GM23338 (cell line): ENCODE data around the gene TOX4. TPM values are rescaled to one million over a fixed set of nuclear protein-coding genes. Genes with fewer than 3 reads are reported as not detected.
A peak's percentile ranks its signal among the peaks of the same experiment; 100 is the strongest.

Experiments used
- ATAC-seq: fragments of 200-7000 bp; cut with Tn5 transposase; 3 replicates; pipeline ENCODE4 v1.9.1; 2020
- DNase-seq: peaks from one replicate; pipeline ENCODE4 v3.0.0-alpha.2; 2015; ENCODE audit warnings: low spot score
- H2AFZ ChIP-seq: fragments of 200-600 bp; sonication (generic); 2 replicates; pipeline ENCODE4 v1.8.0; 2016; ENCODE audit warnings: antibody characterized with exemption, mild to moderate bottlenecking, moderate library complexity
- H3F3A ChIP-seq: fragments of 200-600 bp; sonication (generic); replicated peaks from 2 replicates; pipeline ENCODE4 v1.8.0; 2017; ENCODE audit warnings: antibody characterized with exemption, mixed run types, low read depth
- H3K27ac ChIP-seq: fragments of 200-600 bp; sonication (generic); 2 replicates; pipeline ENCODE4 v1.6.1; 2016; ENCODE audit warnings: low read depth
- H3K27me3 ChIP-seq: fragments of 200-600 bp; sonication (generic); 2 replicates; pipeline ENCODE4 v1.8.0; 2016; ENCODE audit warnings: mild to moderate bottlenecking, mixed run types, moderate library complexity; ENCODE audit not compliant: insufficient read depth
- H3K36me3 ChIP-seq: fragments of 200-600 bp; sonication (generic); 2 replicates; pipeline ENCODE4 v1.8.0; 2016; ENCODE audit warnings: mild to moderate bottlenecking; ENCODE audit not compliant: insufficient read depth
- H3K4me1 ChIP-seq: fragments of 200-600 bp; sonication (generic); 2 replicates; pipeline ENCODE4 v1.8.0; 2016; ENCODE audit warnings: mild to moderate bottlenecking, moderate library complexity; ENCODE audit not compliant: insufficient read depth
- H3K4me2 ChIP-seq: fragments of 200-600 bp; sonication (generic); 2 replicates; pipeline ENCODE4 v1.7.1; 2017; ENCODE audit warnings: mixed run types
- H3K4me3 ChIP-seq: fragments of 200-600 bp; sonication (generic); 2 replicates; pipeline ENCODE4 v1.6.1; 2016; ENCODE audit warnings: mixed run types
- H3K79me2 ChIP-seq: fragments of 200-600 bp; sonication (generic); replicated peaks from 2 replicates; pipeline ENCODE4 v1.8.0; 2017; ENCODE audit warnings: mild to moderate bottlenecking; ENCODE audit not compliant: insufficient read depth
- H3K9me2 ChIP-seq: fragments of 200-600 bp; sonication (generic); 2 replicates; pipeline ENCODE4 v1.8.0; 2017; ENCODE audit not compliant: insufficient read depth
- H4K20me1 ChIP-seq: fragments of 200-600 bp; sonication (generic); replicated peaks from 2 replicates; pipeline ENCODE4 v1.8.0; 2017; ENCODE audit warnings: mild to moderate bottlenecking; ENCODE audit not compliant: insufficient read depth
- H3K27ac Mint-ChIP-seq: 2 replicates; pipeline ENCODE4 v1.8.0; 2020; ENCODE audit warnings: inconsistent platforms, mild to moderate bottlenecking, moderate library complexity, mixed read lengths
- H3K27me3 Mint-ChIP-seq: 3 replicates; pipeline ENCODE4 v1.8.0; 2022; ENCODE audit warnings: low read depth, mild to moderate bottlenecking, moderate library complexity, mixed read lengths, inconsistent platforms; ENCODE audit not compliant: insufficient read depth, poor library complexity
- H3K36me3 Mint-ChIP-seq: 3 replicates; pipeline ENCODE4 v1.8.0; 2021; ENCODE audit warnings: low read depth, mild to moderate bottlenecking, inconsistent platforms, moderate library complexity, mixed read lengths
- H3K4me1 Mint-ChIP-seq: 3 replicates; pipeline ENCODE4 v1.8.0; 2020; ENCODE audit warnings: mild to moderate bottlenecking, inconsistent platforms, mixed read lengths
- H3K4me3 Mint-ChIP-seq: 3 replicates; pipeline ENCODE4 v1.8.0; 2021; ENCODE audit warnings: moderate library complexity, mild to moderate bottlenecking, inconsistent platforms, mixed read lengths
- H3K9me3 Mint-ChIP-seq: 3 replicates; pipeline ENCODE4 v1.8.0; 2020; ENCODE audit warnings: moderate library complexity, mild to moderate bottlenecking, inconsistent platforms, mixed read lengths
- CREB1 ChIP-seq: fragments of 250-450 bp; sonication (Bioruptor Pico); IDR thresholded peaks from 2 replicates; pipeline ENCODE4 v1.5.0; 2020; ENCODE audit warnings: low read depth, mild to moderate bottlenecking, moderate library complexity
- NANOG ChIP-seq: IDR thresholded peaks from 2 replicates; pipeline ENCODE4 v1.6.1; 2016; ENCODE audit warnings: antibody characterized with exemption, borderline replicate concordance
- POLR2AphosphoS5 ChIP-seq: IDR thresholded peaks from 2 replicates; pipeline ENCODE4 v1.6.1; 2016; ENCODE audit warnings: antibody characterized with exemption, low read depth
- REST ChIP-seq: IDR thresholded peaks from one replicate; pipeline ENCODE4 v1.6.1; 2018; ENCODE audit warnings: antibody characterized with exemption; ENCODE audit not compliant: unreplicated experiment
- STAT1 ChIP-seq: IDR thresholded peaks from one replicate; pipeline ENCODE4 v1.6.1; 2016; ENCODE audit warnings: antibody characterized with exemption; ENCODE audit not compliant: unreplicated experiment
- ZNF114 ChIP-seq: fragments of 250-450 bp; sonication (Bioruptor Pico); IDR thresholded peaks from 2 replicates; pipeline ENCODE4 v1.5.0; 2020; ENCODE audit warnings: mild to moderate bottlenecking, moderate library complexity
- ZNF462 ChIP-seq: fragments of 250-450 bp; sonication (Bioruptor Pico); IDR thresholded peaks from 2 replicates; pipeline ENCODE4 v1.5.0; 2020; ENCODE audit warnings: mild to moderate bottlenecking, moderate library complexity
- polyA plus RNA-seq: library from polyadenylated mRNA; unstranded; fragments of >200 nt; fragmentation: Nextera tagmentation; extraction: Ambion mirVana; gene quantifications from 2 replicates; pipeline ENCODE4 v1.2.1, GENCODE V29; 2016
- total RNA-seq: library from RNA; depleted of rRNA; stranded (reverse); fragments of >200 nt; shearing (Covaris generic); gene quantifications from 2 replicates; pipeline ENCODE4 v1.2.3, GENCODE V29; 2014

TOX4 gene
- total and polyA plus RNA-seq, 2 experiments from 2014 or later: 45.6 to 72.8 TPM

DNA sequence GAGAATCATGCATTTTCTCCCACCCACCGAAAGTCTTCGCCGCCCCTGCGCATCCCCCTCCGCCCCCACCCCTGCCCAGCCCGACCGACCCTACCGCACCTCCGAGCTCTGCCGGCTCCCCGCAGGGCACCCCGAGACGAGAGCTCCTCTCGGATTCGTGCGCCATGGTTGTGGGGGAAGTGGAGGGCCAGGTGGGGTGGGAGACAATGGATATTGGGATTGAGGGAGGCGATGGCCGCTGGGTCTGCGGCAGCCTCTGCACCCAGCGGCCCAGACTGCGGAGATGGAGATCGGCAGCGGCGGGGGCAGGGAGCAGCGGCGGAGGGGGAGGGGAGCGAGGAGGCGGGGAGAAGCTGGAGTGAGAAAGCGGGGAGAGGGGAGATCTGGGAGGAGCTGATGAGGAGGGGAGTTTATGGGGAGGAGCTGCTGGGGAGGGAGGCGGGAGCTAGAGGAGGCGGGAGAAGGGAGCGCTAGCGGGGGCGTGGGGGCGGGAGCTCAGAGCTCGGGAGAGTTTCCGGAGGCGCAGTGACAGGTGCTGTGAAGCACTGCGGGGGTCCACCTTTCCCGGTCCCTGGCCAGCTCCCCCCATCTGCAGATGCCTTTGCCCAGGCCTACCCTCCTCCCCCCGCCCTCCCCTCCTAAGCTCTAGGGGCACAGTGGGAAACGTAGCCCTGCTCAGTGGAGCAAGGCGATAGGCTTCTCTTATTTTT lies 49.1 kb downstream of the TOX4 start, which contains the start of gene SALL2:
Gene SALL2, minus strand, starts transcription at position 385 of the 710 bp plus-strand sequence. Its CDS starts 219 bp downstream, at position 166.
- peak within 1 kb of the TSS; percentile 99 for H3K27ac Mint-ChIP-seq
- Histone ChIP-seq H3K27me3 (no peaks in the 10 kb centered on the region), H3K4me3 (peak within 1 kb of the TSS; percentile 74), H3K4me2 (peak within 1 kb of the TSS; percentile 85), H4K20me1 (peaks cover 19% of the 10 kb centered on the region), H3K4me1 (peaks cover 76% of the 10 kb centered on the region), H3K9me2 (no peaks in the 10 kb centered on the region), H2AFZ (no peak within 1 kb of the TSS), H3K36me3 (peaks cover 30% of the 10 kb centered on the region), H3K27ac (peak within 1 kb of the TSS; percentile 99), H3K79me2 (peaks cover 81% of the 10 kb centered on the region), H3F3A (peaks cover 30% of the 10 kb centered on the region)
- ATAC-seq (peak; percentile 69), DNase-seq (peak; percentile 99)
- peaks cover 39% of the 10 kb centered on the region for H3K27me3 Mint-ChIP-seq
- H3K9me3 Mint-ChIP-seq: no peaks in the 10 kb centered on the region; the same call in 1 of the 3 replicates
- H3K4me3 Mint-ChIP-seq: peak within 1 kb of the TSS; percentile 83
- H3K36me3 Mint-ChIP-seq: peaks cover 72% of the 10 kb centered on the region
- TF ChIP-seq POLR2AphosphoS5 (peak; percentile 66), REST (no peak), CREB1 (CRISPR knock-in tag) (0 out of 2 replicates have a peak, but pooled peaks have one; percentile 19)
- H3K4me1 Mint-ChIP-seq: peaks cover 84% of the 10 kb centered on the region

DNA sequence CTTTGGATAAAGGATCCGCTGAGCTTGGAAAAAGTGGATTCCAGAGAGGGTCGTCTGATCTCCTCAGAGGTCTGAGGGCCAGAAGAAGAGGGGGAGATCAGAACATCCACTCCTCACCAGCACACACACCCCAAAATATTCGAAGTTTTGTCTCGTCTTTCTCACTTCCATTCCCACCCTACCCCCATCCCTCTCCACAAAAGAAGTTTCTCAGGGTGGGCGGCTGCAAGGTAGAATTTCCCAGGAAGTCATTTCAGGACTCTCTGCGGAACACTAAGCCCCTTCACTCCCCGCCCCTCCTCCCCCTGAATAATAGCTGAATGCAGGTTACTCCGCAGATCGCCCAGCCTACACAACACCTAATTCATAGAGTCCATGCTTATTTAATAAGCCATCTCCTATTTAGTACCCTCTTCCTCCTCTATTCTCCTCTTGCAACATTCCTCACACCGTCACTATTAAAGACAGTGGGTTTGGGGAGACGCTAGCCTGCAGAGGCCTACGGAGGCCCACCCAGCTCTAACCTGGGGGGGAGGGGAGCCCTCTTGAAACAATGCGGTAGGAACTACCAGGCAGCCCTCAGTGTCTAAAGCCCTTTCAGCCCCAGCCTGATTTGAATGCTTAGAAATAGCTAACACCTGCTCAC lies 49.8 kb downstream of the TOX4 start:
- peak overlapping the region; percentile 82 for H3K4me2 ChIP-seq
- H3K27me3 Mint-ChIP-seq: peaks cover 38% of the 10 kb centered on the region
- H3K36me3 ChIP-seq: peaks cover 23% of the 10 kb centered on the region
- H4K20me1 ChIP-seq: peaks cover 13% of the 10 kb centered on the region
- H3K9me2 ChIP-seq: no peaks in the 10 kb centered on the region
- H3K4me3 ChIP-seq: peak overlapping the region; percentile 74
- H2AFZ ChIP-seq: no peak overlapping the region
- H3K4me1 ChIP-seq: peaks cover 70% of the 10 kb centered on the region
- DNase-seq: peak; percentile 97
- H3K4me3 Mint-ChIP-seq: peak overlapping the region; percentile 83
- H3K36me3 Mint-ChIP-seq: peaks cover 69% of the 10 kb centered on the region
- TF ChIP-seq ZNF114 (CRISPR knock-in tag): peak; percentile 63; the same call in 1 of the 2 replicates
- no peak for TF ChIP-seq STAT1
- TF ChIP-seq ZNF462 (CRISPR knock-in tag): peak; percentile 80
- peak; percentile 42; the same call in 1 of the 2 replicates for TF ChIP-seq POLR2AphosphoS5
- TF ChIP-seq CREB1 (CRISPR knock-in tag): no peak
- TF ChIP-seq NANOG: no peak
- H3K27ac ChIP-seq: peak overlapping the region; percentile 99
- H3K27ac Mint-ChIP-seq: peak overlapping the region; percentile 99
- peaks cover 80% of the 10 kb centered on the region for H3K4me1 Mint-ChIP-seq
- no peaks in the 10 kb centered on the region; the same call in 1 of the 3 replicates for H3K9me3 Mint-ChIP-seq
- peaks cover 23% of the 10 kb centered on the region for H3F3A ChIP-seq
- no peaks in the 10 kb centered on the region for H3K27me3 ChIP-seq
- H3K79me2 ChIP-seq: peaks cover 84% of the 10 kb centered on the region
- peak; percentile 72 for ATAC-seq
